ENCODE data around the gene HSPA12B.

Gene HSPA12B

GRCh38 chr20:3706774-3707507 is 25.5 kb upstream of the HSPA12B start:
- Histone ChIP-seq H3K9me3 (ENCODE audit: control insufficient read depth, low read length) (no peaks in the 10 kb centered on the region), H3K4me3 (ENCODE audit: low read length) (no peak overlapping the region), H3K9ac (ENCODE audit: low read length) (no peak overlapping the region), H3K27me3 (ENCODE audit: control insufficient read depth, insufficient read depth, low read length) (no peaks in the 10 kb centered on the region), H3K4me1 (ENCODE audit: control insufficient read depth, insufficient read depth, low read length) (no peaks in the 10 kb centered on the region), H3K36me3 (ENCODE audit: control insufficient read depth, insufficient read depth, low read length) (no peaks in the 10 kb centered on the region)

GRCh38 chr20:3707508-3707899 is 25.0 kb upstream of the HSPA12B start:
- Histone ChIP-seq H3K4me3 (ENCODE audit: low read length) (no peak overlapping the region), H3K27me3 (ENCODE audit: control insufficient read depth, insufficient read depth, low read length) (no peaks in the 10 kb centered on the region), H3K9ac (ENCODE audit: low read length) (no peak overlapping the region), H3K36me3 (ENCODE audit: control insufficient read depth, insufficient read depth, low read length) (no peaks in the 10 kb centered on the region), H3K9me3 (ENCODE audit: control insufficient read depth, low read length) (no peaks in the 10 kb centered on the region), H3K4me1 (ENCODE audit: control insufficient read depth, insufficient read depth, low read length) (no peaks in the 10 kb centered on the region)

GRCh38 chr20:3710011-3710466 is 22.4 kb upstream of the HSPA12B start:
- Histone ChIP-seq H3K9me3 (ENCODE audit: control insufficient read depth, low read length) (no peaks in the 10 kb centered on the region), H3K27me3 (ENCODE audit: control insufficient read depth, insufficient read depth, low read length) (no peaks in the 10 kb centered on the region), H3K9ac (ENCODE audit: low read length) (no peak overlapping the region), H3K4me3 (ENCODE audit: low read length) (no peak overlapping the region), H3K36me3 (ENCODE audit: control insufficient read depth, insufficient read depth, low read length) (no peaks in the 10 kb centered on the region), H3K4me1 (ENCODE audit: control insufficient read depth, insufficient read depth, low read length) (no peaks in the 10 kb centered on the region)

GRCh38 chr20:3710703-3711483 is 21.6 kb upstream of the HSPA12B start:
- Histone ChIP-seq H3K9me3 (ENCODE audit: control insufficient read depth, low read length) (no peaks in the 10 kb centered on the region), H3K36me3 (ENCODE audit: control insufficient read depth, insufficient read depth, low read length) (no peaks in the 10 kb centered on the region), H3K27me3 (ENCODE audit: control insufficient read depth, insufficient read depth, low read length) (no peaks in the 10 kb centered on the region), H3K4me3 (ENCODE audit: low read length) (no peak overlapping the region), H3K9ac (ENCODE audit: low read length) (no peak overlapping the region), H3K4me1 (ENCODE audit: control insufficient read depth, insufficient read depth, low read length) (no peaks in the 10 kb centered on the region)

GRCh38 chr20:3711484-3711941 is 21.0 kb upstream of the HSPA12B start:
- H3K36me3 ChIP-seq (ENCODE audit: control insufficient read depth, insufficient read depth, low read length): no peaks in the 10 kb centered on the region
- H3K9ac ChIP-seq (ENCODE audit: low read length): no peak overlapping the region
- no peaks in the 10 kb centered on the region for H3K4me1 ChIP-seq (ENCODE audit: control insufficient read depth, insufficient read depth, low read length)
- H3K27me3 ChIP-seq (ENCODE audit: control insufficient read depth, insufficient read depth, low read length): no peaks in the 10 kb centered on the region
- H3K4me3 ChIP-seq (ENCODE audit: low read length): no peak overlapping the region
- H3K9me3 ChIP-seq (ENCODE audit: control insufficient read depth, low read length): no peaks in the 10 kb centered on the region

- no peaks in the 10 kb centered on the region for H3K27me3 ChIP-seq (ENCODE audit: control insufficient read depth, insufficient read depth, low read length)
- H3K4me1 ChIP-seq (ENCODE audit: control insufficient read depth, insufficient read depth, low read length): no peaks in the 10 kb centered on the region
- H3K9ac ChIP-seq (ENCODE audit: low read length): no peak within 1 kb of the TSS
- no peaks in the 10 kb centered on the region for H3K9me3 ChIP-seq (ENCODE audit: control insufficient read depth, low read length)
- no peak within 1 kb of the TSS for H3K4me3 ChIP-seq (ENCODE audit: low read length)
- H3K36me3 ChIP-seq (ENCODE audit: control insufficient read depth, insufficient read depth, low read length): no peaks in the 10 kb centered on the region
These were observed 20.1 kb upstream of the HSPA12B start, which contains the start of gene SIGLEC1 for GRCh38 chr20:3712279-3712873. TSS of gene SIGLEC1 (minus strand) at chr20:3712600. CDS start at chr20:3707128, 5,472 bp downstream.

- no peaks in the 10 kb centered on the region for H3K27me3 ChIP-seq (ENCODE audit: control insufficient read depth, insufficient read depth, low read length)
- H3K9ac ChIP-seq (ENCODE audit: low read length): no peak overlapping the region
- H3K36me3 ChIP-seq (ENCODE audit: control insufficient read depth, insufficient read depth, low read length): no peaks in the 10 kb centered on the region
- no peak overlapping the region for H3K4me3 ChIP-seq (ENCODE audit: low read length)
- H3K4me1 ChIP-seq (ENCODE audit: control insufficient read depth, insufficient read depth, low read length): no peaks in the 10 kb centered on the region
- no peaks in the 10 kb centered on the region for H3K9me3 ChIP-seq (ENCODE audit: control insufficient read depth, low read length)
These were observed 18.4 kb upstream of the HSPA12B start for GRCh38 chr20:3714092-3714491.

- Histone ChIP-seq H3K9me3 (ENCODE audit: control insufficient read depth, low read length) (no peaks in the 10 kb centered on the region), H3K36me3 (ENCODE audit: control insufficient read depth, insufficient read depth, low read length) (no peaks in the 10 kb centered on the region), H3K4me3 (ENCODE audit: low read length) (no peak overlapping the region), H3K4me1 (ENCODE audit: control insufficient read depth, insufficient read depth, low read length) (no peaks in the 10 kb centered on the region), H3K27me3 (ENCODE audit: control insufficient read depth, insufficient read depth, low read length) (no peaks in the 10 kb centered on the region), H3K9ac (ENCODE audit: low read length) (no peak overlapping the region)
These were observed 16.2 kb upstream of the HSPA12B start for GRCh38 chr20:3716195-3716834.

- no peaks in the 10 kb centered on the region for H3K9me3 ChIP-seq (ENCODE audit: control insufficient read depth, low read length)
- no peak overlapping the region for H3K4me3 ChIP-seq (ENCODE audit: low read length)
- no peak overlapping the region for H3K9ac ChIP-seq (ENCODE audit: low read length)
- no peaks in the 10 kb centered on the region for H3K27me3 ChIP-seq (ENCODE audit: control insufficient read depth, insufficient read depth, low read length)
- H3K36me3 ChIP-seq (ENCODE audit: control insufficient read depth, insufficient read depth, low read length): no peaks in the 10 kb centered on the region
- no peaks in the 10 kb centered on the region for H3K4me1 ChIP-seq (ENCODE audit: control insufficient read depth, insufficient read depth, low read length)
These were observed 13.4 kb upstream of the HSPA12B start for GRCh38 chr20:3719046-3719445.

- Histone ChIP-seq H3K27me3 (ENCODE audit: control insufficient read depth, insufficient read depth, low read length) (no peaks in the 10 kb centered on the region), H3K36me3 (ENCODE audit: control insufficient read depth, insufficient read depth, low read length) (no peaks in the 10 kb centered on the region), H3K4me3 (ENCODE audit: low read length) (no peak overlapping the region), H3K9ac (ENCODE audit: low read length) (no peak overlapping the region), H3K4me1 (ENCODE audit: control insufficient read depth, insufficient read depth, low read length) (no peaks in the 10 kb centered on the region), H3K9me3 (ENCODE audit: control insufficient read depth, low read length) (no peaks in the 10 kb centered on the region)
These were observed 12.4 kb upstream of the HSPA12B start for GRCh38 chr20:3720068-3720467.

GRCh38 chr20:3720626-3721025 is 11.9 kb upstream of the HSPA12B start:
- H3K27me3 ChIP-seq (ENCODE audit: control insufficient read depth, insufficient read depth, low read length): no peaks in the 10 kb centered on the region
- H3K9ac ChIP-seq (ENCODE audit: low read length): no peak overlapping the region
- no peaks in the 10 kb centered on the region for H3K36me3 ChIP-seq (ENCODE audit: control insufficient read depth, insufficient read depth, low read length)
- no peak overlapping the region for H3K4me3 ChIP-seq (ENCODE audit: low read length)
- H3K9me3 ChIP-seq (ENCODE audit: control insufficient read depth, low read length): no peaks in the 10 kb centered on the region
- no peaks in the 10 kb centered on the region for H3K4me1 ChIP-seq (ENCODE audit: control insufficient read depth, insufficient read depth, low read length)

Measured in mucosa of stomach (tissue), 1 donor.